ENCODE data around the gene KIAA1614.

GRCh38 chr1:180949616-180950000 is 36.9 kb downstream of the KIAA1614 start:
- no peak for TF ChIP-seq CTCF (IDR thresholded peaks at IDR 0.05)
- no peak for TF ChIP-seq POLR2A (IDR thresholded peaks at IDR 0.05)
